ENCODE measurements around the gene APOL2. TPM values are rescaled to one million over a fixed set of nuclear protein-coding genes. Genes with fewer than 3 reads are reported as not detected.
"Not testable (repeated sequence)": the region's sequence is repeated elsewhere in the genome, so short reads cannot be mapped to it uniquely, and the experiment has no call there.

APOL2 gene
- 10.8 TPM for total RNA-seq

GRCh38 chr22:36239401-36240171 lies at the start of gene APOL2:
Gene APOL2, minus strand, starts transcription at chr22:36239527. Its CDS starts 6,365 bp downstream, at chr22:36233162.
- ATAC-seq: peak; percentile 91

DNA sequence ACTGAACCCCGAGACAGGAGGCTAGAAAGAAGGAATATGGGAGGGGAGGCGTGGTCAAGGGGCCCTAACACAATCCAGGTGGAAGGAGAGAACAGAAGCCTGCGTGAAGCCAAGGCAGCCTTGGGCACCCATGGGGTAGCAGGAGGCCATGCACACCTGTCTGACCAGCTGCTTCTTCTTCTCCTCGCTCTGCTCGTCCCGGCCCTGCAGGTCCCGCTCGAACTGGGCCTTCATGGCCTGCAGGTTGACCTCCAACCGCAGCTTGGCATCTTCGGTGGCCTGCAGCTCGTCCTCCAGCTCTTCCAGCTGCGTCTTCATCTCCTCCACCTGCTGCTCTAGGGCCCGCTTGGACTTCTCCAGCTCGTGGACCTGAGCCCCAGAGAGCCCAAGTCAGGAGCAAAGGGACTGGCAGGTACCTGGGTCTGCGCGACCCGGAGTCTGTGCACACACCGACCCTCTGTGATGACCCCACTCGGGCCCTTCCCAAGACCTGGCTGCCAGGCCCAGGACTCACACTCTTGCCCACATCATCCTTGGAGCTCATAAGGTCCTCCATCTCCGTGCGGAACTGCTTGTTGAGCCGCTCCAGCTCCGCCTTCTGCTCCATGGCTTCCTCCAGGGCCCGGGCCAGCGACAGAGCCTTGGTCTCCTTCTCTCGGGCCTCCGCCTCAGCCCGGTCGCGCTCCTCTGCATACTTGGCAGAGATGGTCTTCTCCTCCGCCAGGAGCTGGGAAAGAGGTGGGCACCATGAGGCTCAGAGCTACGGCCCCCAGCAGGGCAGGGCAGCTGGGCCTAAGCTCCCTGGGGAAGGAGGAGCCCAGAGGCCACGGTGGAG lies 49.5 kb upstream of the APOL2 start:
- no peak for ATAC-seq

DNA sequence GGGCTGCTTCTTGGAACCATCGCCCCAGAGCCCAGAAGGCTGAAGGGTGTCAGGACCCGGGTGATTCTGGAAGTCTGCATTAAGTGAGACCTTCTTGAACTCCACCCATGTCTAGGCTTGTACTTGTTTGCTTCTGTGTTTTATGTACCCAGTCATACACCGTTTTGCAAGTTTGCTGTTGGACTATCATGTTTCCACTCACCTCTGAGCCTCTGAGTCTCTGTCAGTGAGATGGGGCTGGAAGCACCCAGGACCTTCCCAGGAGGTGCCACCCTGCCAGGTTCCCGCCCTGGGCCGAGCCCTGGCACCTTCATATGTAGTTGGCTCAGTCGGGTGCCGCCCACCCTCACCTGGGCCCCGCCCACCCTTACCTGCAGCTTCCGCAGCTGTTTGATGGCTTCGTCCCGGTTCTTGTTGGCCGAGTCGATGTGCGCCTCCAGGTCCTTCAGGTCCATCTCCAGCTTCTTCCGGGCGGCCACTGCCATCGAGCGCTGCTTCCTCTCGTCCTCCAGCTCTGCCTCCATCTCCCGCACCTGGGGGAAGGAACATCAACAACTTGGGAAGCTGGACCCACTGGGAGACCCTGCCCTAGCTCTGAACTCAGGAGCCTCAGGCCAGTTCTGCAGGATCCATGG lies 48.7 kb upstream of the APOL2 start:
- peak; percentile 40 for ATAC-seq

GRCh38 chr22:36286096-36286957 lies 47.0 kb upstream of the APOL2 start:
- ATAC-seq: peak; percentile 81

- ATAC-seq: no peak
Observed at GRCh38 chr22:36285545-36285944, 46.2 kb upstream of the APOL2 start.

- no peak for ATAC-seq
Observed at GRCh38 chr22:36285017-36285416, 45.7 kb upstream of the APOL2 start.

DNA sequence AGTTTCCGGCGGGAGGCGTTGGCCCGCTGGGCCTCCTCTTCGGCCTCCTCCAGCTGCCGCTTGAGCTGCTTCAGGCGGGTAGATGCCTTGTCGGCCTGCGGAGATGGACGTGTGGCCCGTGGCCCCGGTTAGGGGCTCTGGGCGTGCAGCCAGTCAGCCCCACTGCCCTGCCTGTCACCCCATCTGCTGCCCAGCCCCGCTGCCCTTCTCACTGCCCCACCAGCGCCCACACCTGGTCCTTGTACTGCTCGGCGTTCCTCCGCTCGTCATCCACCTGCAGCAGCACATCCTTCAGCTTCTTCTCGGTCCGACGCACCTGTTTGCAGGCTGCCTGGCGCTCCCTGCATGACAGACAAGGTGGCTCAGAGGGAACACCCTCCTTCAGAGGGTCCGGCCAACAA lies 44.8 kb upstream of the APOL2 start:
- ATAC-seq: no peak

GRCh38 chr22:36282328-36282831 lies 43.1 kb upstream of the APOL2 start:
- no peak for ATAC-seq

DNA sequence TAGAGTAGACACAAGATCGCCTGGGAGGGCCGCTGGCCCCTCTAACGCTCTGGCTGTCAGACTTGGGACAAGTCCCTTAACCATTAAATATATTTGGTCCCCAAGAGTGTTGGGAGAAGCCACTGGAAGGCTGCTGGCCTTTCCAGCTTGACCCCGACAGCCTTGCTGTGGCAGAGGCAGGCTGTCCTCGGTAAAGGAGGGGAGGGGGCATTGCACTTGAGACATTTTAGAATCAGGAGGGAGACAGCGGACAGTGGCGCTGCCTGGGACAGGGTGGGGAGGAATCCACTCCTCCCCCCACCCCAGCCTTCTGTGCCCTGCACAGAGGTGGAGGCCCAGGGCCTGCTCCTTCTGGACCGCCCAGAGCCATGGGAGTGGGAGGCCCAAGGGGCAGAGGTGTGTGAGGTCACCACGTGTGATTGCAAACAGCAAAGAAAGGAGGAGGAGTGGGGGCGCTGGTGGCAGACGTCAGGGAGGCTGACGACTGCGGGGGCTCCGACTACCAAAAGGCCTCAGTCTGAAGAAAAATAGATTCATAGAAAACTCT lies 42.5 kb upstream of the APOL2 start:
- no peak for ATAC-seq

GRCh38 chr22:36280379-36280778 lies 41.1 kb upstream of the APOL2 start:
- no peak for ATAC-seq

DNA sequence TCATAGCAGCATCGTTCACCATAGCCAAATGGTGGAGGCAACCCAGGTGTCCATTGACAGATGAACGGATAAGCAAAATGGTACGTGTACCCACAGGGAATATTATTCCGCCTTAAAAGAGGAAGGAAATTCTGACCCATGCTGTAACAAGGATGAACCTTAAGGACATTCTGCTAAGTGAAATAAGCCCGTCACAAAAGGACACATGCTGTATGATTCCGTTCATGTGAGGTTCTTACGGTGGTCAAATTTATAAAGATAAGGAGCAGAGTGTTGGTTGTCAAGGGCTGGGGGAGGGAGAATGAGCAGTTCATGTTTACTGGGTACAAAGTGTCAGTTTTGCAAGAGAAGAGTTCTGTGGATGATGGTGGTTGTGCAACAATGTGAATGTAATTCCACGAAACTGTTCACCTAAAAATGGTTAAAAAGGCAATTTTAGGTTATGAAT lies 39.9 kb upstream of the APOL2 start:
- no peak for ATAC-seq

- ATAC-seq: peak; percentile 79
Observed at GRCh38 chr22:36277482-36278291, 38.4 kb upstream of the APOL2 start.

- no peak for ATAC-seq
Observed at GRCh38 chr22:36274531-36274930, 35.2 kb upstream of the APOL2 start.

DNA sequence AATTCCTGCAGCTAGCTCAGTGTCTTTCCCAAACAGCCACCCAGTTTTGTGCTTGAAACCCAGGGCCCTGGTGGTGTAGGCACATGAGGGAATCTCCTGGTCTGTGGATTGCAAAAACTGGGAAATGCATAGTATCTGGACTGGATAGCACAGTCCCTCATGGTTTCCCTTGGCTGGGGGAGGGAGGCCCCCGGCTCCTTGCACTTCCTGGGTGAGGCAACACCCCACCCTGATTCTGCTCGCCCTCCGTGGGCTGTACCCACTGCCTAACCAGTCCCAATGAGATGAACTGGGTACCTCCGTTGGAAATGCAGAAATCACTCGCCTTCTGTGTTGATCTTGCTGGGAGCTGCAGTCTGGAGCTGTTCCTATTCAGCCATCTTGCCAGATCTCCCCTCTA lies 32.6 kb upstream of the APOL2 start:
- not testable (repeated sequence) for ATAC-seq

DNA sequence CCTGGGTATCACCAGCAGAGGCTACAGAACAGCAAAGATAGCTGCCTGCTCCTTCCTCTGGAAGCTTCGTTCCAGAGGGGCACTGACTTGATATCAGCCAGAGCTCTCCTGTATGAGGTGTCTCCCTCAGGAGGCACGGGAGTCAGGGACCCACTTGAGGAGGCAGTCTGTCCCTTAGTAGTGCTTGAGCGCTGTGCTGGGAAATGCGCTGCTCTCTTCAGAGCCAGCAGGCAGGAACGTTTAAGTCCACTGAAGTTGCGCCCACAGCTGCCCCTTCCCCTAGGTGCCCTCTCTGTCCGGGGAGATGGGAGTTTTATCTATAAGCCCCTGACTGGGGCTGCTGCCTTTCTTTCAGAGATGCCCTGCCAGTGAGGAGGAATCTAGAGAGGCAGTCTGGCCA lies 31.9 kb upstream of the APOL2 start:
- not testable (repeated sequence) for ATAC-seq

DNA sequence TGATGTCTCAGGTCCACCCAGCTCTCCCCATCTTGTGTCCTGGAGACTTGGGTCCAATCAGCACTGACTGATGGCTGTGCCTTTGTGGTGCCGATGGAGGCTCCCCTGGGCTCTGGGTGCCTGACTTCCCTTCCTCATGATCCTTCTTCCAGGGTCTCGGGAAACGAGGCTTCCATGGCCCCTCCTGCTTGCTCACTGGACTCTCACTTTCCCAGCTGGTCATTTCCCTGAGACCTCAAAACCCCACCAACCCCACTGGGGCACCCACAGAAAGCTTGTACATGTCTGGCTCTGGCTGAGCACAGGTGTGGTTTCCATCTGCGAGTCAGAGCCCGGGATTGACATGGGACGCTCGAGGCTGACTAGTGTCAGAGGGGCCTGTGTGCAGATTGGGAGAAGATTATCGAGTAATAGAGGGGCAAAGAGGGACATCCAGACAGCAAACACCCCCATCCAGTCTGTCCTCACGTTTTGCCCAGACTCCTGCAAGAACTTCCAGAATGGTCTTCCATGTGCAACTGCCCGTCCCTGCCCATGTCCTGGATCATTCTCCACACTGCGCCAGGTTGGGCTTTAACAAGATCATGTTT lies 28.7 kb upstream of the APOL2 start:
- no peak for ATAC-seq

GRCh38 chr22:36267058-36267457 lies 27.7 kb upstream of the APOL2 start:
- ATAC-seq: peak; percentile 20

- ATAC-seq: not testable (repeated sequence)
Observed at GRCh38 chr22:36263886-36264664, 24.7 kb upstream of the APOL2 start.

DNA sequence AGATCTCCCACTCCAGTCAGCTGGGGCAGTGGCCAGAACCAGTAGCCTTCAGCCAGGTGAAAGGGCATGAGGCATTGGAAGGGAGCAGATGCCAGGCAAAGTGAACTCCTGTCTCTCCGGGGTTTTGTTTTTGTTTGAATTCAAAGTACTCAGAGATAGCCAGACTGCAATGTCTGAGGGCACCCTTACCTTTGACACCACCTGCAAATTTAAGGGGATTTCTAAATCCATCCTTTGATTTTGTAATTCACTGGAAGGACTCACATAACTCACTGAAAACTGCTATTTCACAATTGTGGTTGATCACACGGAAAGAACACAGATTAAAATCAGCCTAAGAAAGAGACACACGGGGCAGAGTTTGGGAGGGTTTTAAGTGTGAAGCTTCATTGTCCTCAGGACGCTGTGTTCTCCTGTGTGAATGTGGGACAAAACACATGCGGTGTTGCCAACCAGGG lies 23.9 kb upstream of the APOL2 start:
- ATAC-seq: not testable (repeated sequence)

Data from esophagus mucosa (tissue), 1 donor.